Body of pancreas (tissue), 4 donors: ENCODE measurements around the gene SYNPR.

ENCODE experiments used
- POLR2A ChIP-seq, 3 donors: fragments of 450-650 bp; IDR thresholded peaks; one replicate each; pipeline ENCODE4 v1.6.1; 2016; ENCODE audit warnings: antibody characterized with exemption in 3 of 3, mild to moderate bottlenecking in 2 of 3
- TF ChIP-seq, protein P1 (sequence below), 7 experiments: fragments of 450-650 bp in 4 of 7; fragments of 200-600 bp in 3 of 7; sonication (generic) in 3 of 7; IDR thresholded peaks; one replicate each; pipeline ENCODE4 v1.5.1; 2016 to 2019; ENCODE audit warnings: antibody characterized with exemption in 7 of 7

DNA sequence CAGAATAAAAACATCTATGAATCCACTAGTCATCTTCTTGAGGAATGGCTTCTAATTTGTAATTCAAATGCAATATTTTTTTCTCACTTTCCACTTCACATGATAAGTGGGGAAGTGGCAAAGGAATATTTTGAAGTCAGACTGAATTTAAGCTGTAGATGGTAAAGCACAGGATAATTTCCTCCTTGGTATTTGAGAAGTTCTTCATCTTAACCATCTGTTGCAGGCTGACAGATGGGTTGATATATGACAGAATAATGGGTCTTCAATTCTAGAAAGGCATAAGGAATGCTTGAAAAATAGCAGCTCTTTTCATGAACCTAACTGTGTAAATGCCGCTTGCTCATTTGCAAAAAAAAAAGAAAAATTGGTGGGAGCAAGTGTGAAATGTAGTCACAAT lies 307.8 kb downstream of the SYNPR start:
- no peak for TF ChIP-seq POLR2A (IDR thresholded peaks at IDR 0.05)
- TF ChIP-seq, protein P1, sequence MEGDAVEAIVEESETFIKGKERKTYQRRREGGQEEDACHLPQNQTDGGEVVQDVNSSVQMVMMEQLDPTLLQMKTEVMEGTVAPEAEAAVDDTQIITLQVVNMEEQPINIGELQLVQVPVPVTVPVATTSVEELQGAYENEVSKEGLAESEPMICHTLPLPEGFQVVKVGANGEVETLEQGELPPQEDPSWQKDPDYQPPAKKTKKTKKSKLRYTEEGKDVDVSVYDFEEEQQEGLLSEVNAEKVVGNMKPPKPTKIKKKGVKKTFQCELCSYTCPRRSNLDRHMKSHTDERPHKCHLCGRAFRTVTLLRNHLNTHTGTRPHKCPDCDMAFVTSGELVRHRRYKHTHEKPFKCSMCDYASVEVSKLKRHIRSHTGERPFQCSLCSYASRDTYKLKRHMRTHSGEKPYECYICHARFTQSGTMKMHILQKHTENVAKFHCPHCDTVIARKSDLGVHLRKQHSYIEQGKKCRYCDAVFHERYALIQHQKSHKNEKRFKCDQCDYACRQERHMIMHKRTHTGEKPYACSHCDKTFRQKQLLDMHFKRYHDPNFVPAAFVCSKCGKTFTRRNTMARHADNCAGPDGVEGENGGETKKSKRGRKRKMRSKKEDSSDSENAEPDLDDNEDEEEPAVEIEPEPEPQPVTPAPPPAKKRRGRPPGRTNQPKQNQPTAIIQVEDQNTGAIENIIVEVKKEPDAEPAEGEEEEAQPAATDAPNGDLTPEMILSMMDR (IDR thresholded peaks at IDR 0.05) = no peak
